Psoas muscle (tissue), 8 donors: ENCODE data around the gene NFIB. TPM values are rescaled to one million over a fixed set of nuclear protein-coding genes. Genes with fewer than 3 reads are reported as not detected.

Experiments used
- ATAC-seq, 4 donors: fragments of 200-7000 bp; cut with Tn5 transposase; one replicate each; pipeline ENCODE4 v1.9.1; 2020; ENCODE audit warnings: moderate library complexity in 3 of 4, mild to moderate bottlenecking in 2 of 4
- DNase-seq, 2 donors: peaks; one replicate each; pipeline ENCODE4 v3.0.0-alpha.2; 2020
- H3K27ac ChIP-seq: fragments of 200-600 bp; one replicate; pipeline ENCODE4 v1.8.0; 2022
- H3K27me3 ChIP-seq, 3 donors: fragments of 200-600 bp in 1 of 3; one replicate each; pipeline versions ENCODE4 v1.6.1 to v1.8.0; 2013 to 2022; ENCODE audit warnings: low read length in 2 of 3, mild to moderate bottlenecking in 2 of 3, moderate library complexity in 1 of 3; ENCODE audit not compliant: insufficient read depth in 3 of 3
- H3K36me3 ChIP-seq, 2 donors: fragments of 200-600 bp in 1 of 2; one replicate each; pipeline versions ENCODE4 v1.6.1 to v1.8.0; 2013 to 2022; ENCODE audit warnings: low read depth in 1 of 2, mild to moderate bottlenecking in 1 of 2, moderate library complexity in 1 of 2; ENCODE audit not compliant: insufficient read depth in 1 of 2
- H3K4me1 ChIP-seq: fragments of 200-600 bp; one replicate; pipeline ENCODE4 v1.8.0; 2022
- H3K4me3 ChIP-seq: fragments of 200-600 bp; one replicate; pipeline ENCODE4 v1.8.0; 2022; ENCODE audit warnings: mild to moderate bottlenecking
- H3K9me3 ChIP-seq: fragments of 200-600 bp; one replicate; pipeline ENCODE4 v1.8.0; 2022
- WGBS, 3 donors: extraction: QIAGEN DNeasy Blood & Tissue Kit; methylation state at CpG; one replicate each; pipeline versions ENCODE4 v1.1.6 to v1.1.7; 2013; 5-methylcytosine and 5-hydroxymethylcytosine counted together
- intact Hi-C, 2 donors: fragments of 100-400 bp; cut with DNase I; formaldehyde crosslinking; loops; one replicate each; pipeline versions ENCODE4 v1.11.0 to v1.14.2; 2022
- polyA plus RNA-seq, 3 donors: library from polyadenylated mRNA; stranded (reverse); fragments of 200-250 nt; gene quantifications; one replicate each; pipeline ENCODE4 v1.2.3, GENCODE V29; 2013
- total RNA-seq, 4 donors: library from RNA; stranded (reverse); fragmentation: NEBNext Ultra II Directional in 2 of 4; extraction: Animal tissue kit (Norgen Biotek cat#: 25700) in 2 of 4; gene quantifications; one replicate each; pipeline versions ENCODE4 v1.2.1 to v1.2.4, GENCODE V29; 2021 to 2023
- TF ChIP-seq, protein P1 (sequence below): fragments of 200-600 bp; IDR thresholded peaks from one replicate; pipeline ENCODE4 v1.8.0; 2022; ENCODE audit warnings: antibody characterized with exemption
- donor health status: healthy with polysubstance abuse.
- donor health status: DM: no; HTN: no; CAD: no; lungs with moderate emphysema.
- donor health status: Bipolar disorder and iron deficiency.
- donor health status: healthy.
- donor health status: DM: yes; HTN: yes; CAD: no.
- donor health status: DM: no; HTN: no; CAD: no.
- donor health status: DM: no; HTN: no; CAD: no.
- donor health status: DM: yes; HTN: yes; CAD: no.

NFIB gene
- total and polyA plus RNA-seq, 7 donors = 5.8 to 65.1 (median 35.0) TPM

DNA sequence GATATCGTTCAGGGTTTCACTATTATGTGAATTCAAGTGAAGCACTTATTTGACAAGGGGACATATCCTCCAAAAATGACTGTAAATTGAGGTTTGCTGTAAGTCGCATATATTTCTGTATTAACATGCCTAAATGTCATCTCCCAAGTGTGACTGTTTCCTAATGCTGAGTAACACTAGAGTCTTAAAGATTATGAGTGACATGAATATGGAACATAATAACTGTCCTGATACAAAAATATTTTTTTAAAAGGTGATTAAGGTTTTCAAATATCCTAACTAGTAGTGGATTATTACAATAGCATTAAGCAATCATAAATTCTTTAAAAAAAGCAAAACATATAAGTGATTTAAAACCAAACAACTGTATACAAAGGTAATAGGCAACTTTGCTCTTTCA, 3.6 kb downstream of the NFIB start:
- H3K27ac ChIP-seq = peak overlapping the region; percentile 99
- 1 to 12% (median 10%) methylated on average over 2 of the region's 2 CpGs for WGBS, 3 donors

DNA sequence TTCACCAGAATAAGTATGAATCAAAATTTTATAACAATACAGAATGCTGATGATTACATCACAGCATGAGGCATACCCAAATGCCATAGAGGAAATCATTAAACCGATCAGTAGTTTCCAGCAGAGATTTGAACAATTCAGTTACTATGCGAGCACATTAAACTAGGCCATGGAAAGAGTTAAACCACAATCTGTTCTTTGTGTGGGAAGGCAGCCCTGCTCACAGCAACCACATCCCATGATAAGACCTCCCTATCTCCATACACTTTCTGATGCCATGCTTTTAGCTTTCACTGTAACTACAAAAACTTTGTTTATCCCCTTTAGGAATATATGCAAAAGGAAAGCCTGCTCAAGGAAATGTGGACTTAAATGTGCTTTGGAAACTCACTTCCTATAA, 4.5 kb downstream of the NFIB start:
- no peaks in the 10 kb centered on the region for H3K9me3 ChIP-seq
- DNase-seq (no peak), ATAC-seq (no peak)
- peak overlapping the region; percentile 93 for H3K4me3 ChIP-seq
- H3K36me3 ChIP-seq = peaks cover 0 to 8% of the 10 kb centered on the region in 2 donors
- peak overlapping the region; percentile 99 for H3K27ac ChIP-seq
- H3K4me1 ChIP-seq = peaks cover 59% of the 10 kb centered on the region
- TF ChIP-seq, protein P1, sequence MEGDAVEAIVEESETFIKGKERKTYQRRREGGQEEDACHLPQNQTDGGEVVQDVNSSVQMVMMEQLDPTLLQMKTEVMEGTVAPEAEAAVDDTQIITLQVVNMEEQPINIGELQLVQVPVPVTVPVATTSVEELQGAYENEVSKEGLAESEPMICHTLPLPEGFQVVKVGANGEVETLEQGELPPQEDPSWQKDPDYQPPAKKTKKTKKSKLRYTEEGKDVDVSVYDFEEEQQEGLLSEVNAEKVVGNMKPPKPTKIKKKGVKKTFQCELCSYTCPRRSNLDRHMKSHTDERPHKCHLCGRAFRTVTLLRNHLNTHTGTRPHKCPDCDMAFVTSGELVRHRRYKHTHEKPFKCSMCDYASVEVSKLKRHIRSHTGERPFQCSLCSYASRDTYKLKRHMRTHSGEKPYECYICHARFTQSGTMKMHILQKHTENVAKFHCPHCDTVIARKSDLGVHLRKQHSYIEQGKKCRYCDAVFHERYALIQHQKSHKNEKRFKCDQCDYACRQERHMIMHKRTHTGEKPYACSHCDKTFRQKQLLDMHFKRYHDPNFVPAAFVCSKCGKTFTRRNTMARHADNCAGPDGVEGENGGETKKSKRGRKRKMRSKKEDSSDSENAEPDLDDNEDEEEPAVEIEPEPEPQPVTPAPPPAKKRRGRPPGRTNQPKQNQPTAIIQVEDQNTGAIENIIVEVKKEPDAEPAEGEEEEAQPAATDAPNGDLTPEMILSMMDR = no peak
- 0 to 17% (median 1%) methylated on average over 2 of the region's 2 CpGs for WGBS, 3 donors
- intact Hi-C loops = loop anchor here (5.0 to 10.0 kb wide), 2 partner anchors 37 to 55 kb away; no protein-coding TSS in a partner anchor
- H3K27me3 ChIP-seq = no peaks in the 10 kb centered on the region

More for the DNA sequence above, 3.6 kb downstream of the NFIB start:
- Histone ChIP-seq H3K4me3 (peak overlapping the region; percentile 93), H3K27me3 (no peaks in the 10 kb centered on the region), H3K9me3 (no peaks in the 10 kb centered on the region), H3K4me1 (peaks cover 51% of the 10 kb centered on the region), H3K36me3 (peaks cover 0 to 8% of the 10 kb centered on the region in 2 donors)
- intact Hi-C loops = loop anchor here (2.0 to 10.0 kb wide), 3 partner anchors 14 to 1166 kb away; no protein-coding TSS in a partner anchor
- ATAC-seq (no peak), DNase-seq (no peak)
- TF ChIP-seq, protein P1 = no peak

DNA sequence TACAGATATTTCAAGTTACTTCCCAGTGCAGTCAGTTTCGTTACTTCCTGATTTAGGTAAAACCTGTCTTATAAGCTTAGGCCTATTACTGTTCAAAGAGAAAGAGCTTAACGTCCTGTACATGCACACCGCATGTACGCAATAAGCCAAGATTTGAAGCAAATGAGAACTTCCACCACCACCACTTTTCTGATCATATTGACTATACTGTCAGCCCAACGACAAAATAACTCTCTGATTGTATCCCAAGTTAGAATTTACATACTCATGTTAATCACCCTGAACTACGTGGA, 5.1 kb downstream of the NFIB start:
- Histone ChIP-seq H3K4me1 (peaks cover 64% of the 10 kb centered on the region), H3K36me3 (peaks cover 0 to 8% of the 10 kb centered on the region in 2 donors), H3K4me3 (peak overlapping the region; percentile 93), H3K27ac (peak overlapping the region; percentile 99), H3K9me3 (no peaks in the 10 kb centered on the region), H3K27me3 (no peaks in the 10 kb centered on the region)
- WGBS, 3 donors = 13 to 23% (median 15%) methylated on average over 6 of the region's 6 CpGs
- intact Hi-C loops = loop anchor here (5.0 to 10.0 kb wide), 2 partner anchors 36 to 54 kb away; no protein-coding TSS in a partner anchor
- TF ChIP-seq, protein P1 = no peak
- ATAC-seq (no peak), DNase-seq (no peak)

DNA sequence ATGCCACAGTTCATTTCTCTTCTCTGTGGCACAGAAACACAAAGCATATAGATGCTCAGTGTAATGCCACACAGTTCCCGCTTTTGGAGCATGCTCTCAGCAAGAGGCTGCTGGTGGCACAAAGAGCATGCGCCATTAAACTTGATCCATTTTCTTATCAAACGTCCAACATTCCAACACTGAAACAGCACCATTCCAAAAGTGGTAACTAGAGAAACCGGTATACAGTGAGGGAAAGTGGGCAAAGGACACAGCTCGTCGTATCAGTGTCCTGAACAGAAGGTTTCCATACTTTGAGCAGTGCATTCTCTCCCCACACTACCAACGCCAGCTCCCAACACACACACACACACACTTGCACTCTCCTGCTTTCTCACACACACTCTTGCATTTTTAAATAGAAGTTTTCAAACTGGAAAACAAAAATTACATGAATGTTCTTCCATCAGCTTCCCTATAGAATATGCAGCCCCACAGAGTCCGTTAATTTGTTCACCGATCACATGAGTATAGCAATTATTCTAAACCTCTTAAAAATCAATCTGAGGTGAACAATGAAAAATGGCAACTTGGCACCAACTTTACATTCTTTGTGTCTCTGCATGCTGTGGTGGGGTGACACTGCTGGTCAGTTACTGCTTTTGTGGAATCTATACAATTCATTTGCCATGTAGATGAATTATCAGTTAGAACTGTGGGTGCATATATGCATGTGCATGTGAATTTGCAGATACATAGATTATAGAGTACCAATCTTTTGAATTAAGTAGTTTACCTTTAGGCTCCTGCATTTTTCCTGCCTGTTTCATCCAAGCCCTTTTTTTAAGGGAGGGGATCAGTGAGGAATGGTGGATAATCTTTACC, 5.7 kb downstream of the NFIB start:
- TF ChIP-seq, protein P1 = no peak
- DNase-seq (no peak), ATAC-seq (peak; percentile 34 to 47 (median 38))
- 15 to 20% (median 18%) methylated on average over 9 of the region's 9 CpGs for WGBS, 3 donors
- no peaks in the 10 kb centered on the region for H3K27me3 ChIP-seq
- peak overlapping the region; percentile 99 for H3K27ac ChIP-seq
- intact Hi-C loops = loop anchor here (5.0 to 10.0 kb wide), 2 partner anchors 36 to 53 kb away; no protein-coding TSS in a partner anchor
- peak overlapping the region; percentile 93 for H3K4me3 ChIP-seq
- H3K9me3 ChIP-seq = no peaks in the 10 kb centered on the region
- H3K36me3 ChIP-seq = peaks cover 0 to 8% of the 10 kb centered on the region in 2 donors
- peaks cover 64% of the 10 kb centered on the region for H3K4me1 ChIP-seq
